ENCODE results near the gene LRP6. TPM values are rescaled to one million over a fixed set of nuclear protein-coding genes. Genes with fewer than 3 reads are reported as not detected.

LRP6 gene
- total and polyA plus RNA-seq, 2 experiments from 2014 or later = 18.1 to 25.4 TPM

- no peak overlapping the region for H3K27ac ChIP-seq
- H3K36me3 ChIP-seq = no peaks in the 10 kb centered on the region
- no peak for DNase-seq (ENCODE audit: low read depth in 1 of 2, low spot score in 1 of 2)
- no peak overlapping the region for H3K4me3 ChIP-seq
- no peaks in the 10 kb centered on the region for H3K4me1 ChIP-seq (ENCODE audit: low read depth)
- TF ChIP-seq CTCF (IDR thresholded peaks at IDR 0.05; ENCODE audit: low read depth, low read length) = no peak
- peaks cover 8% of the 10 kb centered on the region for H3K27me3 ChIP-seq
- no peaks in the 10 kb centered on the region for H3K9me3 ChIP-seq (ENCODE audit: low read depth)
Observed at GRCh38 chr12:12072064-12072760, 194.6 kb downstream of the LRP6 start.

GRCh38 chr12:12070674-12071656, 195.9 kb downstream of the LRP6 start, which contains the start of gene BCL2L14:
BCL2L14 (plus strand) TSS chr12:12070939; CDS start chr12:12079306, 8,367 bp downstream.
- Histone ChIP-seq H3K36me3 (no peaks in the 10 kb centered on the region), H3K9me3 (ENCODE audit: low read depth) (no peaks in the 10 kb centered on the region), H3K27ac (no peak within 1 kb of the TSS), H3K4me3 (no peak within 1 kb of the TSS), H3K27me3 (peaks cover 8% of the 10 kb centered on the region), H3K4me1 (ENCODE audit: low read depth) (no peaks in the 10 kb centered on the region)
- DNase-seq (ENCODE audit: low read depth in 1 of 2, low spot score in 1 of 2) = no peak
- TF ChIP-seq CTCF (IDR thresholded peaks at IDR 0.05; ENCODE audit: low read depth, low read length) = no peak

- Histone ChIP-seq H3K4me3 (no peak overlapping the region), H3K4me1 (ENCODE audit: low read depth) (no peaks in the 10 kb centered on the region), H3K27me3 (peaks cover 8% of the 10 kb centered on the region), H3K27ac (no peak overlapping the region), H3K36me3 (no peaks in the 10 kb centered on the region), H3K9me3 (ENCODE audit: low read depth) (no peaks in the 10 kb centered on the region)
- TF ChIP-seq CTCF (IDR thresholded peaks at IDR 0.05; ENCODE audit: low read depth, low read length) = no peak
- no peak for DNase-seq (ENCODE audit: low read depth in 1 of 2, low spot score in 1 of 2)
Observed at GRCh38 chr12:12069821-12070548, 196.9 kb downstream of the LRP6 start.

GRCh38 chr12:12068751-12069150, 198.1 kb downstream of the LRP6 start:
- H3K4me3 ChIP-seq = no peak overlapping the region
- H3K9me3 ChIP-seq (ENCODE audit: low read depth) = no peaks in the 10 kb centered on the region
- H3K27me3 ChIP-seq = peaks cover 8% of the 10 kb centered on the region
- no peaks in the 10 kb centered on the region for H3K36me3 ChIP-seq
- no peak overlapping the region for H3K27ac ChIP-seq
- DNase-seq (ENCODE audit: low read depth in 1 of 2, low spot score in 1 of 2) = no peak
- no peak for TF ChIP-seq CTCF (IDR thresholded peaks at IDR 0.05; ENCODE audit: low read depth, low read length)
- H3K4me1 ChIP-seq (ENCODE audit: low read depth) = no peaks in the 10 kb centered on the region

Other genes with a start within 250 kb of the LRP6 start
- gene BCL2L14, start 196.1 kb downstream of the LRP6 start, total RNA-seq = not detected in 2 replicates
- gene BCL2L14, start 196.1 kb downstream of the LRP6 start, polyA plus RNA-seq = 0.29 TPM in 1 of 2 replicates, not detected in the other
- 1.8 and 2.6 TPM in 2 replicates for gene MANSC1, start 83.2 kb upstream of the LRP6 start, total RNA-seq
- 5.3 and 7.3 TPM in 2 replicates for gene MANSC1, start 83.2 kb upstream of the LRP6 start, polyA plus RNA-seq
- gene BORCS5, start 90.0 kb upstream of the LRP6 start, total RNA-seq = 9.2 and 10.9 TPM in 2 replicates
- gene BORCS5, start 90.0 kb upstream of the LRP6 start, polyA plus RNA-seq = 17.3 and 29.7 TPM in 2 replicates

Measured in cardiac muscle cell (in vitro differentiated cells and primary cell).